ENCODE measurements around the gene CD38. TPM values are rescaled to one million over a fixed set of nuclear protein-coding genes. Genes with fewer than 3 reads are reported as not detected.
"Not testable (repeated sequence)": the region's sequence is repeated elsewhere in the genome, so short reads cannot be mapped to it uniquely, and the experiment has no call there.

Gene CD38
- 0.09 TPM for polyA plus RNA-seq (2013, experiment 1 of 4)
- polyA plus RNA-seq (2013, experiment 2 of 4): 0.16 TPM
- polyA plus RNA-seq (2013, experiment 3 of 4): 0.11 TPM
- polyA plus RNA-seq (2013, experiment 4 of 4): 0.08 TPM

GRCh38 chr4:15778289-15779241, at the start of gene CD38:
TSS of gene CD38 (plus strand) at chr4:15778328. CDS start at chr4:15778415, 87 bp downstream.
- Histone ChIP-seq H3K4me1 (ENCODE audit: control insufficient read depth, insufficient read depth, low read length) (peaks cover 4% of the 10 kb centered on the region), H3K27me3 (ENCODE audit: control insufficient read depth, insufficient read depth, low read length, poor library complexity, severe bottlenecking) (peaks cover 44% of the 10 kb centered on the region), H3K27ac (ENCODE audit: insufficient read depth, low read depth, low read length, poor library complexity, severe bottlenecking) (no peak within 1 kb of the TSS), H3K9me3 (ENCODE audit: control insufficient read depth, low read length) (no peaks in the 10 kb centered on the region), H3K36me3 (ENCODE audit: control insufficient read depth, insufficient read depth, low read length) (no peaks in the 10 kb centered on the region), H3K4me3 (ENCODE audit: insufficient read depth, low read depth, low read length) (peak within 1 kb of the TSS; percentile 49)
- WGBS, 2 experiments: 2% methylated on average over 75 to 76 of the region's 76 CpGs

- Histone ChIP-seq H3K9me3 (ENCODE audit: control insufficient read depth, low read length) (no peaks in the 10 kb centered on the region), H3K4me1 (ENCODE audit: control insufficient read depth, insufficient read depth, low read length) (no peaks in the 10 kb centered on the region), H3K27me3 (ENCODE audit: control insufficient read depth, insufficient read depth, low read length, poor library complexity, severe bottlenecking) (no peaks in the 10 kb centered on the region), H3K36me3 (ENCODE audit: control insufficient read depth, insufficient read depth, low read length) (no peaks in the 10 kb centered on the region), H3K4me3 (ENCODE audit: insufficient read depth, low read depth, low read length) (no peak overlapping the region), H3K27ac (ENCODE audit: insufficient read depth, low read depth, low read length, poor library complexity, severe bottlenecking) (no peak overlapping the region)
- WGBS, 2 experiments: 48 to 49% methylated on average over 3 of the region's 3 CpGs
These were observed 48.1 kb upstream of the CD38 start for GRCh38 chr4:15729910-15730533.

GRCh38 chr4:15733061-15733460, 45.1 kb upstream of the CD38 start:
- WGBS, 2 experiments: 75% methylated on average over 5 of the region's 5 CpGs
- not testable (repeated sequence) for H3K9me3 ChIP-seq (ENCODE audit: control insufficient read depth, low read length); H3K4me3 ChIP-seq (ENCODE audit: insufficient read depth, low read depth, low read length); H3K27ac ChIP-seq (ENCODE audit: insufficient read depth, low read depth, low read length, poor library complexity, severe bottlenecking); H3K27me3 ChIP-seq (ENCODE audit: control insufficient read depth, insufficient read depth, low read length, poor library complexity, severe bottlenecking); H3K36me3 ChIP-seq (ENCODE audit: control insufficient read depth, insufficient read depth, low read length); H3K4me1 ChIP-seq (ENCODE audit: control insufficient read depth, insufficient read depth, low read length)

GRCh38 chr4:15735536-15735935, 42.6 kb upstream of the CD38 start:
- 82 to 92% methylated on average over 5 to 6 of the region's 6 CpGs for WGBS, 2 experiments
- Histone ChIP-seq H3K36me3 (ENCODE audit: control insufficient read depth, insufficient read depth, low read length) (no peaks in the 10 kb centered on the region), H3K27me3 (ENCODE audit: control insufficient read depth, insufficient read depth, low read length, poor library complexity, severe bottlenecking) (no peaks in the 10 kb centered on the region), H3K9me3 (ENCODE audit: control insufficient read depth, low read length) (no peaks in the 10 kb centered on the region), H3K4me1 (ENCODE audit: control insufficient read depth, insufficient read depth, low read length) (no peaks in the 10 kb centered on the region), H3K4me3 (ENCODE audit: insufficient read depth, low read depth, low read length) (no peak overlapping the region), H3K27ac (ENCODE audit: insufficient read depth, low read depth, low read length, poor library complexity, severe bottlenecking) (no peak overlapping the region)

- no peaks in the 10 kb centered on the region for H3K9me3 ChIP-seq (ENCODE audit: control insufficient read depth, low read length)
- H3K4me3 ChIP-seq (ENCODE audit: insufficient read depth, low read depth, low read length): no peak overlapping the region
- H3K27ac ChIP-seq (ENCODE audit: insufficient read depth, low read depth, low read length, poor library complexity, severe bottlenecking): no peak overlapping the region
- no peaks in the 10 kb centered on the region for H3K36me3 ChIP-seq (ENCODE audit: control insufficient read depth, insufficient read depth, low read length)
- no peaks in the 10 kb centered on the region for H3K27me3 ChIP-seq (ENCODE audit: control insufficient read depth, insufficient read depth, low read length, poor library complexity, severe bottlenecking)
- no peaks in the 10 kb centered on the region for H3K4me1 ChIP-seq (ENCODE audit: control insufficient read depth, insufficient read depth, low read length)
- WGBS, 2 experiments: 81 to 84% methylated on average over 4 of the region's 4 CpGs
These were observed 41.5 kb upstream of the CD38 start for GRCh38 chr4:15736514-15737050.

- Histone ChIP-seq H3K4me3 (ENCODE audit: insufficient read depth, low read depth, low read length) (no peak overlapping the region), H3K36me3 (ENCODE audit: control insufficient read depth, insufficient read depth, low read length) (no peaks in the 10 kb centered on the region), H3K9me3 (ENCODE audit: control insufficient read depth, low read length) (peaks cover 2% of the 10 kb centered on the region), H3K4me1 (ENCODE audit: control insufficient read depth, insufficient read depth, low read length) (no peaks in the 10 kb centered on the region), H3K27me3 (ENCODE audit: control insufficient read depth, insufficient read depth, low read length, poor library complexity, severe bottlenecking) (no peaks in the 10 kb centered on the region), H3K27ac (ENCODE audit: insufficient read depth, low read depth, low read length, poor library complexity, severe bottlenecking) (no peak overlapping the region)
- WGBS, 2 experiments: 77 to 81% methylated on average over 3 of the region's 3 CpGs
These were observed 40.9 kb upstream of the CD38 start for GRCh38 chr4:15737255-15737654.

GRCh38 chr4:15738877-15739276, 39.3 kb upstream of the CD38 start:
- Histone ChIP-seq H3K4me1 (ENCODE audit: control insufficient read depth, insufficient read depth, low read length) (peaks cover 2% of the 10 kb centered on the region), H3K27me3 (ENCODE audit: control insufficient read depth, insufficient read depth, low read length, poor library complexity, severe bottlenecking) (no peaks in the 10 kb centered on the region), H3K4me3 (ENCODE audit: insufficient read depth, low read depth, low read length) (no peak overlapping the region), H3K9me3 (ENCODE audit: control insufficient read depth, low read length) (peaks cover 2% of the 10 kb centered on the region), H3K27ac (ENCODE audit: insufficient read depth, low read depth, low read length, poor library complexity, severe bottlenecking) (no peak overlapping the region), H3K36me3 (ENCODE audit: control insufficient read depth, insufficient read depth, low read length) (no peaks in the 10 kb centered on the region)
- 84 to 95% methylated on average over 1 of the region's 1 CpG for WGBS, 2 experiments

- Histone ChIP-seq H3K36me3 (ENCODE audit: control insufficient read depth, insufficient read depth, low read length) (no peaks in the 10 kb centered on the region), H3K4me1 (ENCODE audit: control insufficient read depth, insufficient read depth, low read length) (peaks cover 4% of the 10 kb centered on the region)
- WGBS, 2 experiments: 86% methylated on average over 9 to 11 of the region's 11 CpGs
These were observed 37.2 kb upstream of the CD38 start for GRCh38 chr4:15740764-15741404.

GRCh38 chr4:15742083-15742582, 36.0 kb upstream of the CD38 start:
- Histone ChIP-seq H3K4me3 (ENCODE audit: insufficient read depth, low read depth, low read length) (no peak overlapping the region), H3K27ac (ENCODE audit: insufficient read depth, low read depth, low read length, poor library complexity, severe bottlenecking) (no peak overlapping the region), H3K27me3 (ENCODE audit: control insufficient read depth, insufficient read depth, low read length, poor library complexity, severe bottlenecking) (no peaks in the 10 kb centered on the region), H3K9me3 (ENCODE audit: control insufficient read depth, low read length) (peaks cover 6% of the 10 kb centered on the region), H3K36me3 (ENCODE audit: control insufficient read depth, insufficient read depth, low read length) (no peaks in the 10 kb centered on the region), H3K4me1 (ENCODE audit: control insufficient read depth, insufficient read depth, low read length) (peaks cover 4% of the 10 kb centered on the region)
- WGBS, 2 experiments: 81% methylated on average over 1 of the region's 1 CpG

More at GRCh38 chr4:15740764-15741404, 37.2 kb upstream of the CD38 start:
- no peaks in the 10 kb centered on the region for H3K27me3 ChIP-seq (ENCODE audit: control insufficient read depth, insufficient read depth, low read length, poor library complexity, severe bottlenecking)
- H3K4me3 ChIP-seq (ENCODE audit: insufficient read depth, low read depth, low read length): no peak overlapping the region
- no peak overlapping the region for H3K27ac ChIP-seq (ENCODE audit: insufficient read depth, low read depth, low read length, poor library complexity, severe bottlenecking)
- peaks cover 2% of the 10 kb centered on the region for H3K9me3 ChIP-seq (ENCODE audit: control insufficient read depth, low read length)
